ENCODE data around the gene MKNK2.
"Not testable (repeated sequence)": the region's sequence is repeated elsewhere in the genome, so short reads cannot be mapped to it uniquely, and the experiment has no call there.

MKNK2 gene

GRCh38 chr19:1991018-1991913 is 59.8 kb downstream of the MKNK2 start:
- DNase-seq (ENCODE audit: low read depth in 3 of 3) = no peak

GRCh38 chr19:1990230-1991017 is 60.6 kb downstream of the MKNK2 start:
- DNase-seq (ENCODE audit: low read depth in 3 of 3) = no peak

GRCh38 chr19:1989513-1990229 is 61.4 kb downstream of the MKNK2 start:
- no peak for DNase-seq (ENCODE audit: low read depth in 3 of 3)

GRCh38 chr19:1988464-1988863 is 62.6 kb downstream of the MKNK2 start:
- not testable (repeated sequence) for DNase-seq (ENCODE audit: low read depth in 3 of 3)

All from stimulated activated CD4-positive, alpha-beta T cell treated with anti-CD3 and anti-CD28 coated beads, TNF-alpha, amount 100 ng/mL, for 4 hours (primary cell).